Mesothelial cell of epicardium (in vitro differentiated cells): ENCODE measurements around the gene RASSF7. TPM values are rescaled to one million over a fixed set of nuclear protein-coding genes. Genes with fewer than 3 reads are reported as not detected.
A peak's percentile ranks its signal among the peaks of the same experiment; 100 is the strongest.

Experiments used
- DNase-seq, 2 experiments: peaks; one replicate each; pipeline ENCODE4 v3.0.0; 2021; ENCODE audit warnings: low spot score in 2 of 2; ENCODE audit not compliant: unreplicated experiment in 2 of 2
- H3K27ac Mint-ChIP-seq: 2 replicates; pipeline ENCODE4 v1.8.0; 2021; ENCODE audit warnings: mixed read lengths
- H3K27me3 Mint-ChIP-seq: 2 replicates; pipeline ENCODE4 v1.8.0; 2021; ENCODE audit warnings: low read depth, mixed read lengths
- H3K36me3 Mint-ChIP-seq: 2 replicates; pipeline ENCODE4 v1.8.0; 2021; ENCODE audit warnings: mixed read lengths
- H3K4me1 Mint-ChIP-seq: 2 replicates; pipeline ENCODE4 v1.8.0; 2021; ENCODE audit warnings: mixed read lengths
- H3K4me3 Mint-ChIP-seq: 2 replicates; pipeline ENCODE4 v1.8.0; 2021; ENCODE audit warnings: mild to moderate bottlenecking, moderate library complexity, mixed read lengths
- H3K9me3 Mint-ChIP-seq: 2 replicates; pipeline ENCODE4 v1.8.0; 2021; ENCODE audit warnings: mixed read lengths
- CTCF ChIP-seq: fragments of 200-600 bp; sonication (generic); IDR thresholded peaks from one replicate; pipeline ENCODE4 v1.5.0; 2021; ENCODE audit warnings: antibody characterized with exemption; ENCODE audit not compliant: unreplicated experiment
- total RNA-seq: library from RNA; stranded (reverse); gene quantifications from 3 replicates; pipeline ENCODE4 v1.2.1, GENCODE V29; 2021

RASSF7 gene
- total RNA-seq, 1 donor from 2014 or later = 32.3 TPM

- no peak for DNase-seq
- Mint-ChIP-seq H3K36me3 (no peaks in the 10 kb centered on the region), H3K9me3 (no peaks in the 10 kb centered on the region), H3K4me1 (peaks cover 2% of the 10 kb centered on the region), H3K27me3 (peaks cover 41% of the 10 kb centered on the region), H3K27ac (no peak overlapping the region), H3K4me3 (no peak overlapping the region)
- no peak for TF ChIP-seq CTCF
Measured at GRCh38 chr11:553988-554340, 6.8 kb upstream of the RASSF7 start.

- Mint-ChIP-seq H3K4me1 (peaks cover 2% of the 10 kb centered on the region), H3K36me3 (no peaks in the 10 kb centered on the region), H3K9me3 (no peaks in the 10 kb centered on the region), H3K4me3 (peak overlapping the region; percentile 20), H3K27ac (no peak overlapping the region), H3K27me3 (peaks cover 43% of the 10 kb centered on the region)
- DNase-seq = peak in 1 of 2 experiments; percentile 77
- peak; percentile 69 for TF ChIP-seq CTCF
Measured at GRCh38 chr11:554428-555226, 6.1 kb upstream of the RASSF7 start.

GRCh38 chr11:555227-555779 lies 5.5 kb upstream of the RASSF7 start:
- peaks cover 48% of the 10 kb centered on the region for H3K27me3 Mint-ChIP-seq
- no peak for DNase-seq
- H3K36me3 Mint-ChIP-seq = no peaks in the 10 kb centered on the region
- TF ChIP-seq CTCF = peak; percentile 29
- H3K4me3 Mint-ChIP-seq = peak overlapping the region; percentile 47
- H3K27ac Mint-ChIP-seq = no peak overlapping the region
- H3K4me1 Mint-ChIP-seq = peaks cover 7% of the 10 kb centered on the region
- H3K9me3 Mint-ChIP-seq = no peaks in the 10 kb centered on the region

- Mint-ChIP-seq H3K4me1 (peaks cover 7% of the 10 kb centered on the region), H3K27ac (no peak overlapping the region), H3K27me3 (peaks cover 48% of the 10 kb centered on the region), H3K9me3 (no peaks in the 10 kb centered on the region), H3K4me3 (peak overlapping the region; percentile 30), H3K36me3 (no peaks in the 10 kb centered on the region)
- DNase-seq = no peak
- TF ChIP-seq CTCF = no peak
Measured at GRCh38 chr11:555780-556661, 4.7 kb upstream of the RASSF7 start.

- H3K27me3 Mint-ChIP-seq = peaks cover 48% of the 10 kb centered on the region
- peaks cover 12% of the 10 kb centered on the region for H3K4me1 Mint-ChIP-seq
- H3K9me3 Mint-ChIP-seq = no peaks in the 10 kb centered on the region
- TF ChIP-seq CTCF = no peak
- H3K27ac Mint-ChIP-seq = no peak overlapping the region
- no peak for DNase-seq
- no peaks in the 10 kb centered on the region for H3K36me3 Mint-ChIP-seq
- H3K4me3 Mint-ChIP-seq = peak overlapping the region; percentile 30
Measured at GRCh38 chr11:556662-557256, 4.0 kb upstream of the RASSF7 start.
